Transverse colon (tissue), 4 donors: ENCODE results near the gene ISOC1.

Experiments used
- EP300 ChIP-seq: sonication (generic); formaldehyde crosslinking; IDR thresholded peaks from one replicate; pipeline ENCODE4 v1.6.1; 2017; ENCODE audit warnings: antibody characterized with exemption, low read depth
- POLR2A ChIP-seq: fragments of 450-650 bp; IDR thresholded peaks from one replicate; pipeline ENCODE4 v1.6.1; 2016; ENCODE audit warnings: antibody characterized with exemption, mild to moderate bottlenecking, moderate library complexity
- POLR2AphosphoS5 ChIP-seq, 3 donors: sonication (generic); formaldehyde crosslinking; IDR thresholded peaks; one replicate each; pipeline ENCODE4 v1.6.1; 2016; ENCODE audit warnings: antibody characterized with exemption in 3 of 3
- TF ChIP-seq, protein P1 (sequence below), 5 experiments: fragments of 200-600 bp in 3 of 5; fragments of 450-650 bp in 2 of 5; sonication (generic) in 3 of 5; IDR thresholded peaks; 1 replicate in 2 of 5; 2 replicates in 3 of 5; pipeline ENCODE4 v1.5.1; 2016 to 2017; ENCODE audit warnings: antibody characterized with exemption in 5 of 5, inconsistent platforms in 3 of 5, mild to moderate bottlenecking in 2 of 5, moderate library complexity in 1 of 5

DNA sequence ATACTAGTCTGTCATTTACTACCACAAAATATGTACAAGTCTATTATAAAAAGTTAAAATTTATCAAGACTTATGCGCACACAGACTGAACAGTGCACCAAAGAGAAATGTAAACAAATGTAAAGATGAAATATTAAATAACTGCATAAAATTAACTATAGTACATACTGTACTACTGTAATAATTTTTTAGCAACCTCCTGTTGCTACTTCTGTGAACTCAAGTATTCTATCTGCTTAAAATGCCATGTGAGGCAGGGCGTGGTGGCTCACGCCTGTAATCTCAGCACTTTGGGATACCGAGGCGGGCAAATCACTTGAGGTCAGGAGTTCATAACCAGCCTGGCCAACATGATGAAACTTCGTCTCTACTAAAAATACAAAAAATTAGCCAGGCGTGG, 13.8 kb upstream of the ISOC1 start:
- TF ChIP-seq, protein P1, sequence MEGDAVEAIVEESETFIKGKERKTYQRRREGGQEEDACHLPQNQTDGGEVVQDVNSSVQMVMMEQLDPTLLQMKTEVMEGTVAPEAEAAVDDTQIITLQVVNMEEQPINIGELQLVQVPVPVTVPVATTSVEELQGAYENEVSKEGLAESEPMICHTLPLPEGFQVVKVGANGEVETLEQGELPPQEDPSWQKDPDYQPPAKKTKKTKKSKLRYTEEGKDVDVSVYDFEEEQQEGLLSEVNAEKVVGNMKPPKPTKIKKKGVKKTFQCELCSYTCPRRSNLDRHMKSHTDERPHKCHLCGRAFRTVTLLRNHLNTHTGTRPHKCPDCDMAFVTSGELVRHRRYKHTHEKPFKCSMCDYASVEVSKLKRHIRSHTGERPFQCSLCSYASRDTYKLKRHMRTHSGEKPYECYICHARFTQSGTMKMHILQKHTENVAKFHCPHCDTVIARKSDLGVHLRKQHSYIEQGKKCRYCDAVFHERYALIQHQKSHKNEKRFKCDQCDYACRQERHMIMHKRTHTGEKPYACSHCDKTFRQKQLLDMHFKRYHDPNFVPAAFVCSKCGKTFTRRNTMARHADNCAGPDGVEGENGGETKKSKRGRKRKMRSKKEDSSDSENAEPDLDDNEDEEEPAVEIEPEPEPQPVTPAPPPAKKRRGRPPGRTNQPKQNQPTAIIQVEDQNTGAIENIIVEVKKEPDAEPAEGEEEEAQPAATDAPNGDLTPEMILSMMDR (IDR thresholded peaks at IDR 0.05) = no peak
- TF ChIP-seq POLR2A = no peak
- TF ChIP-seq POLR2AphosphoS5 (IDR thresholded peaks at IDR 0.05) = no peak
- TF ChIP-seq EP300 = no peak
